NT2/D1 (cell line): ENCODE data around the gene TEX22.

ENCODE experiments used
- DNase-seq: peaks from one replicate; pipeline ENCODE4 v3.0.0-alpha.2; 2011; ENCODE audit warnings: low read depth, low spot score
- H3K27me3 ChIP-seq: 2 replicates; pipeline ENCODE4 v1.6.0; 2011; ENCODE audit warnings: mild to moderate bottlenecking; ENCODE audit not compliant: insufficient read length, insufficient read depth
- H3K36me3 ChIP-seq: 2 replicates; pipeline ENCODE4 v1.6.1; 2011; ENCODE audit warnings: mild to moderate bottlenecking, low read length, mixed read lengths; ENCODE audit not compliant: insufficient read depth, insufficient read length
- H3K4me1 ChIP-seq: 2 replicates; pipeline ENCODE4 v1.5.1; 2011; ENCODE audit not compliant: insufficient read depth, insufficient read length
- H3K4me3 ChIP-seq: 2 replicates; pipeline ENCODE4 v1.5.1; 2011; ENCODE audit warnings: low read depth; ENCODE audit not compliant: insufficient read length
- H3K9ac ChIP-seq: 2 replicates; pipeline ENCODE4 v1.6.0; 2011; ENCODE audit warnings: low read depth; ENCODE audit not compliant: insufficient read length
- H3K9me3 ChIP-seq: 2 replicates; pipeline ENCODE4 v1.5.1; 2011; ENCODE audit warnings: mild to moderate bottlenecking, low read length; ENCODE audit not compliant: insufficient read depth
- SUZ12 ChIP-seq: IDR thresholded peaks from 2 replicates; pipeline ENCODE4 v1.6.1; 2011; ENCODE audit not compliant: insufficient read length, insufficient read depth; ENCODE audit errors: extremely low read depth
- YY1 ChIP-seq: IDR thresholded peaks from 2 replicates; pipeline ENCODE4 v1.6.1; 2011; ENCODE audit not compliant: insufficient read length, insufficient read depth
- ZNF274 ChIP-seq: IDR thresholded peaks from 2 replicates; pipeline ENCODE4 v1.6.1; 2011; ENCODE audit warnings: mild to moderate bottlenecking, low read depth, low read length

The TEX22 gene

DNA sequence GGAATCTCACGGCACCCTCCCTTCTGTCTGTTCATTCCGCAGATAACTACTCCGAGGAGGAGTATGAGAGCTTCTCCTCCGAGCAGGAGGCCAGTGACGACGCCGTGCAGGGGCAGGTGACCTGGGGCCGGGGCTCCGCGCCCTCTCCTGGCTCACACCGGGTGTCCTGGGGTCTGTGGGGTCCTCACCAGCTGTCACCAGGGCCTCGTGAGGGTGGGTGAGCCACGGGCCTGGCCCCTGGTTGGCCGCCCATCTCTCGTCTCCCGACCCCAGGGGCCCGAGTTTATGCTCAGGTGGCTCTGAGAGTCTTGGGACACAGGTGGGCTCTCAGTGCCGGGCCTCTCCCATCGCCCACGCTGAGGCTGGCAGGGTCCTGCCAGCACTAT lies 30.3 kb upstream of the TEX22 start:
- H3K9ac ChIP-seq: no peak overlapping the region
- TF ChIP-seq SUZ12: no peak
- TF ChIP-seq ZNF274: no peak
- no peak for TF ChIP-seq YY1
- H3K9me3 ChIP-seq: 0 out of 2 replicates have a peak, but pooled peaks cover under 1% of the 10 kb centered on the region
- no peak overlapping the region for H3K4me3 ChIP-seq
- DNase-seq: no peak
- peaks cover 13% of the 10 kb centered on the region for H3K36me3 ChIP-seq
- peaks cover 3% of the 10 kb centered on the region for H3K4me1 ChIP-seq
- H3K27me3 ChIP-seq: no peaks in the 10 kb centered on the region

DNA sequence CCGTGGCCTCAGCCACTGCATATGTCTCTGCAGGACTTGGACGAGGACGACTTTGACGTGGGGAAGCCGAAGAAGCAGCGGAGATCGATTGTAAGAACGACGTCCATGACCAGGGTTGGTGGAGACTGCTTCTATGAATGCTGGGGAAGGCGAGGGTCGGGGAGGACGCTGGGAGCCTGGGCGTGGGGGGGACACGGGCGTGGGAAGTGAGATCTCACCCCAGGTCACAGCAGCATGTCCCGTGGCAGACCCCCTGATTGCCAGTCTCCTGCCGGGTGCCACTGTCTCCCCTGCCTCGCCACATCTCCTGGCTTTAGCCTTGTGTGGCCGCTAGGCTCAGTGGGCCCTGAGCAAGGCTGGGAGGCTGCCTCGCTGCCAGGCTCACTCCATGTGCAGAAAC lies 29.9 kb upstream of the TEX22 start:
- no peak for TF ChIP-seq ZNF274
- no peak for TF ChIP-seq YY1
- no peak for TF ChIP-seq SUZ12
- Histone ChIP-seq H3K9me3 (peaks cover 5% of the 10 kb centered on the region; the same call in 1 of the 2 replicates), H3K4me1 (peaks cover 3% of the 10 kb centered on the region), H3K27me3 (no peaks in the 10 kb centered on the region), H3K36me3 (peaks cover 13% of the 10 kb centered on the region), H3K9ac (no peak overlapping the region), H3K4me3 (no peak overlapping the region)
- DNase-seq: no peak

DNA sequence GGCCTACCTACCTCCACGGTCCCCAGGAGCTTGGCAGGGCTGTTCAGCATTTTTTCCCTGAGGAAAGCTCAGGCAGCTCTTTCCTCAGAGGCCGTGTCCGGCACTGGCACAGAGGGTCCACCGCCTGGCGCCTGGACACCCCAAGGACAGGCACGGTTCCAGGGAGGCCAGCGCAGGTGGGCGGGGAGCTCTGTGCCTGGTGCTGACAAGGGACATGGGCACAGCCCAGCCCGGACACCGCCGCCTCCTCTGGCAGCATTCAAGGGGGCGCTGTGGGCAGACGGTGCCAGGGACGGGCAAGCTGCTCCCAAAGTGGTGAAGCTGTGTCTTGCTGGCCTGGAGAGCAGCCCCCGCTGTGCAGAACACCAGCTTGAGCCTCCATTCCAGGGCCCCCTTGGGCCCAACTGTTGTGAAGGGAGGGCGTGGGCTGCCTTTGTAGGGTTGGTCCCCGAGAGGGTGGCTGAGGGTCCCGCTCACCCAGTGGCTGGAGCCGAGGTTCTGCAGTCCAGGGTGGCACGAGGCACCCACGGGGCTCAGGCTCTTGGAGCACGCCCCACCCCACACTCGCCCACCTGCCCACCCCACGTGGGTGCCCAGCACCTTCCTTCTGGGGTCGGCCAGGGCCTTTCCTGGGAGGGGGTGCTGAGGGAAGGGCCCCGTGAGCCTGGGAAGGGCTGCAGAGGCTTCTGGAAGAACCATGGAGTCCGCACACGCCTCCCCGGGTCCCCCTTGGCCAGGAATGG lies 29.3 kb upstream of the TEX22 start:
- Histone ChIP-seq H3K4me1 (peaks cover 3% of the 10 kb centered on the region), H3K9ac (no peak overlapping the region), H3K27me3 (no peaks in the 10 kb centered on the region), H3K36me3 (peaks cover 13% of the 10 kb centered on the region), H3K9me3 (peaks cover 10% of the 10 kb centered on the region; the same call in 1 of the 2 replicates), H3K4me3 (no peak overlapping the region)
- TF ChIP-seq SUZ12: no peak
- TF ChIP-seq YY1: no peak
- TF ChIP-seq ZNF274: no peak
- DNase-seq: no peak

DNA sequence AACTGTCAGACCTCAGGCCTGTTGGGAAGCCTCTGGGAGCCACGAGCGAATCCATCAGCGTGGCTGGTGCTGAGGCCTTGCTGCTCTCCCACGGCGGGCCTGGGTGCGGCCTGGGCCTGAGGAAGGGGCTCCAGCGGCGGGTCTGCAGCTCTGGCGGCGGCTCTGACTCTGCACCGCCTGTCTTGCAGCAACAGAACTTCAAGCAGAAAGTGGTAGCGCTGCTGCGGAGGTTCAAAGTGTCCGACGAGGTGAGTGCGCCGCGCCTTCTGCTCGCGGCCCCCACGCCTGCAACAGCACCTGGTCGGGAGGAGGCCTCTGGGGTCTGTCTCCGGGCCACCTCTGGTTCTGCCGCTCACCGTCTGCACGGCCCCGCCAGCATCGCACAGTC lies 28.7 kb upstream of the TEX22 start:
- no peak overlapping the region for H3K9ac ChIP-seq
- H3K4me1 ChIP-seq: peaks cover 3% of the 10 kb centered on the region

DNA sequence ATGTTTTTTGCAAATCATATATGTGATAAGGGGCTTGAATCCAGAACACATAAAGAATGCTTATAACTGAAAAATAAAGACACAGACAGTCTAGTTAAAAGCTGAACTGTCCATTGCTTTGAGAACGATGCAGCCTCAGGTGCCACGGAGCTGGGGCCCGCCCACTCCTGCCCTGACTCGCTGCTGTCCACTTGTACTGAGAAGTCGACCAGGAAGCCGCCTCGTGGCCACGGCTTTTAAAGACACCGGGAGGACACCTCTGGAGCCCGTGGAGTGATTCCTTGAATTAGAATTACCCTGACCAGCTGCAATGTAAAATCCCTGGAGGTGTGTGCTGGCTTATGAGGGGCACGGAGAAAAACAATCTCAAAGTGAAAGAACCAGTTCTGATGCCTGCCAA lies 23.9 kb upstream of the TEX22 start:
- DNase-seq: no peak
- peaks cover 20% of the 10 kb centered on the region for H3K4me1 ChIP-seq
- peaks cover 10% of the 10 kb centered on the region; the same call in 1 of the 2 replicates for H3K9me3 ChIP-seq
- no peak overlapping the region for H3K4me3 ChIP-seq
- TF ChIP-seq SUZ12 (no peak), ZNF274 (no peak)
- no peaks in the 10 kb centered on the region for H3K27me3 ChIP-seq
- peaks cover 10% of the 10 kb centered on the region for H3K36me3 ChIP-seq
- H3K9ac ChIP-seq: no peak overlapping the region

More for the DNA sequence above, 28.7 kb upstream of the TEX22 start:
- H3K9me3 ChIP-seq: peaks cover 10% of the 10 kb centered on the region; the same call in 1 of the 2 replicates
- no peak overlapping the region for H3K4me3 ChIP-seq
- DNase-seq: no peak
- TF ChIP-seq SUZ12 (no peak), YY1 (no peak), ZNF274 (no peak)
- no peaks in the 10 kb centered on the region for H3K27me3 ChIP-seq
- peaks cover 13% of the 10 kb centered on the region for H3K36me3 ChIP-seq

DNA sequence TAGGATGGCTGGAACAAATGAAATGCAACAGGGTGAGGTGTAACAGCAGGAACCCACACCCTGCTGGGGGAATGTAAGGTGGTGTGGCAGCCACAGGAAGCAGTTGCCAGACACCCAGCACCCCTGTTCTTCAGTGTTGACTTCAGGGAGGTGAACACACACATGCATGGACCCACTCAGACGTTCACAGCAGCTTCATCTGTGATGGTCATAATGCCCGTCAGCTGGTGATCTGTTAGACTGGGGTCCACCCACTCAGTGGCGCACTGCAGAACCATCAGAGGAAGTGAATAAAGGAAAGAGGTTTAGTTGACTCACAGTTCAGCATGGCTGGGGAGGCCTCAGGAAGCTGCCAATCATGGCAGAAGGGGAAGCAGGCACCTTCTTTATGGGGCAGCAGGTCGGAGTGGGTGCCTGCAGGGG lies 22.7 kb upstream of the TEX22 start:
- Histone ChIP-seq H3K9ac (no peak overlapping the region), H3K4me1 (peaks cover 20% of the 10 kb centered on the region), H3K27me3 (no peaks in the 10 kb centered on the region), H3K4me3 (no peak overlapping the region), H3K36me3 (peaks cover 16% of the 10 kb centered on the region), H3K9me3 (peaks cover 10% of the 10 kb centered on the region; the same call in 1 of the 2 replicates)
- no peak for DNase-seq
- TF ChIP-seq YY1 (no peak), SUZ12 (no peak), ZNF274 (no peak)

DNA sequence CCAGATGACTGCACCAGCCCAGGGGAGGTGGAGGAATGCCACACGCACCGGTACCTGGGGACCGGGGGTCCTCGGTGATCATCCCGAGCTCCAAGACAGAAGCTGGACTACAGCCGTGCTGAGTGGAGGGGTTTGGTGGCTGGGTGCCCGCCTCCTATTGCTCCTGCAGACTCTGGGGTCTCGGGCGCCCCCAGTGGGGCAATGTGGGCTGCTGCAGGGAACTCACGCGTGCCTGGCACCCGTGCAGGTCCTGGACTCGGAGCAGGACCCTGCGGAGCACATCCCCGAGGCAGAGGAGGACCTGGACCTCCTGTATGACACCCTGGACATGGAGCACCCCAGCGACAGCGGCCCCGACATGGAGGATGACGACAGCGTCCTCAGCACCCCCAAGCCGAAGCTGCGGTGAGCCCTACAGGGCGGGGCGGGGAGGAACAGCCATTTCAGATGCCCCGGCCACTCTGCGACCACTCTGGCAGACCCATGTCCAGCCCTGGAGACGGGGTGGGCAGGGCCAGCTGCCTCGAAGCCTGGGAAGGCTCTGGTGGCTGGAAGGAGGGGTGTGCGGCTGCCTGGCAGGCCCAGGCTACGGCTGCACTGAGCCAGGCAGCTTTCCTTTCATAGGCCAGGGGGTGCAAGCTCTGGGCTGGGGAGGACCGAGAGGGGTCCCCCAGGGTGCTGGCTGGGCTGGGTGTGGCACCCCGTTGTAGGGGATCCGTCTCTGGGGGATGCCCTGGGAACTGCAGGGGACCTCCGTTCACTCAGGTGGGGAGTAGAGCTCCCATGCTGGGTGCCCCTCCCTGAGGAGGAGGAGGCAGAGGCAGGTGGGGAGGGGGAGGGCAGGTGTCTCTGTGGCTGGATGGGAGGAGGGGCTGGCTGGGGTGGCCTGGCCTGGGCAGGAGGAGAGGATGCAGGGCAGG lies 21.6 kb upstream of the TEX22 start:
- no peak for TF ChIP-seq YY1
- no peak for TF ChIP-seq ZNF274
- no peak for TF ChIP-seq SUZ12
- Histone ChIP-seq H3K9ac (no peak overlapping the region), H3K36me3 (peaks cover 13% of the 10 kb centered on the region), H3K9me3 (peaks cover 10% of the 10 kb centered on the region; the same call in 1 of the 2 replicates), H3K4me1 (peaks cover 17% of the 10 kb centered on the region), H3K27me3 (no peaks in the 10 kb centered on the region), H3K4me3 (no peak overlapping the region)
- no peak for DNase-seq
